ENCODE measurements around the gene GAL3ST1. TPM values are rescaled to one million over a fixed set of nuclear protein-coding genes. Genes with fewer than 3 reads are reported as not detected.

GAL3ST1 gene
- total RNA-seq, 1 donor from 2014 or later: not detected

DNA sequence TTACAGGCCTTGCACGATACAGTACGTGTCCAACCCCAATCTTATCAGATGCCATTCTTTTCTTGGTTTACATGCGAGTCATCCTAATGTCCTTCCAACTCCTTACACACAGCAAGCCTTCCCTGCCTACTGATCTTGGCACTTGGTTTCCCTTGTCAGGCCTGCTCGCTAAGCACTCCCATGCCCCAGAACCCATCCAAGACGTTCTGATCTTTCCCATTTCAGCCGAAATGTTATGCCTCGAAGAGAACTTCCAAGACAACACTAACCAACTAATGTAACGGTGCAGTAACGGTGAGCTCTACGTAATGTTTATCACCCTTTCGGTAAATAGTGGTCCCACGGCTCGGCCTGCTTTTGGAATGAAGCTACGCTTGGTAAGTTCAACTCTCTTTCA lies 16.7 kb upstream of the GAL3ST1 start:
- H3K27ac Mint-ChIP-seq: no peak overlapping the region
- DNase-seq (ENCODE audit: low spot score): no peak
- intact Hi-C loops (cut with micrococcal nuclease): loop anchor here (5.0 to 10.0 kb wide), 7 partner anchors 151 to 1161 kb away; partner anchors contain the start of genes CASTOR1, DEPDC5, MTMR3 and NF2
- H3K36me3 Mint-ChIP-seq (ENCODE audit: low read depth): peaks cover 10% of the 10 kb centered on the region
- H3K9me3 Mint-ChIP-seq: no peaks in the 10 kb centered on the region
- peaks cover 12% of the 10 kb centered on the region for H3K27me3 Mint-ChIP-seq (ENCODE audit: insufficient read depth)
- no peak overlapping the region for H3K4me3 Mint-ChIP-seq
- H3K4me1 Mint-ChIP-seq (ENCODE audit: low read depth): no peaks in the 10 kb centered on the region

DNA sequence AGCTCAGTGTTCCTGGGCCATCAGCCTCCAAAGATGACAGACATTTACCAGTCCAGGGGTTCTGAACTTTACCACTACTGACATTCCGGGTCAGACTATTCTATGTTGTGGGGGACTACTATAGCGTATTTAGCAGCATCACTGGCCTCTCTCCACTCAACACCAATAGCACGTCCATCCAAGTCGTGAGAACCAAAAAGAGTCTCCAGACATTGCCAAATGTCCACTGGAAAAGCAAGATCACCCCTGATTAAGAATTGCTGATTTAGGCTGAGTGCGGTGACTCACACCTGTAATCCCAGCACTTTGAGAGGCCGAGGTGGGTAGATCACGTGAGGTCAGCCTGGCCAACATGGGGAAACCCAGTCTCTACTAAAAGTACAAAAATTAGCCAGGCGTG lies 11.9 kb upstream of the GAL3ST1 start:
- intact Hi-C loops (cut with micrococcal nuclease): no loop called here
- DNase-seq (ENCODE audit: low spot score): no peak
- H3K27ac Mint-ChIP-seq: no peak overlapping the region
- no peaks in the 10 kb centered on the region for H3K27me3 Mint-ChIP-seq (ENCODE audit: insufficient read depth)
- no peaks in the 10 kb centered on the region for H3K4me1 Mint-ChIP-seq (ENCODE audit: low read depth)
- H3K9me3 Mint-ChIP-seq: no peaks in the 10 kb centered on the region
- H3K4me3 Mint-ChIP-seq: no peak overlapping the region
- peaks cover 35% of the 10 kb centered on the region for H3K36me3 Mint-ChIP-seq (ENCODE audit: low read depth)

- intact Hi-C loops (cut with micrococcal nuclease): no loop called here
- Mint-ChIP-seq H3K27ac (no peak overlapping the region), H3K4me1 (ENCODE audit: low read depth) (no peaks in the 10 kb centered on the region), H3K4me3 (no peak overlapping the region), H3K36me3 (ENCODE audit: low read depth) (peaks cover 47% of the 10 kb centered on the region), H3K27me3 (ENCODE audit: insufficient read depth) (no peaks in the 10 kb centered on the region), H3K9me3 (no peaks in the 10 kb centered on the region)
- no peak for DNase-seq (ENCODE audit: low spot score)
Observed at GRCh38 chr22:30584441-30584840, 10.0 kb upstream of the GAL3ST1 start.

DNA sequence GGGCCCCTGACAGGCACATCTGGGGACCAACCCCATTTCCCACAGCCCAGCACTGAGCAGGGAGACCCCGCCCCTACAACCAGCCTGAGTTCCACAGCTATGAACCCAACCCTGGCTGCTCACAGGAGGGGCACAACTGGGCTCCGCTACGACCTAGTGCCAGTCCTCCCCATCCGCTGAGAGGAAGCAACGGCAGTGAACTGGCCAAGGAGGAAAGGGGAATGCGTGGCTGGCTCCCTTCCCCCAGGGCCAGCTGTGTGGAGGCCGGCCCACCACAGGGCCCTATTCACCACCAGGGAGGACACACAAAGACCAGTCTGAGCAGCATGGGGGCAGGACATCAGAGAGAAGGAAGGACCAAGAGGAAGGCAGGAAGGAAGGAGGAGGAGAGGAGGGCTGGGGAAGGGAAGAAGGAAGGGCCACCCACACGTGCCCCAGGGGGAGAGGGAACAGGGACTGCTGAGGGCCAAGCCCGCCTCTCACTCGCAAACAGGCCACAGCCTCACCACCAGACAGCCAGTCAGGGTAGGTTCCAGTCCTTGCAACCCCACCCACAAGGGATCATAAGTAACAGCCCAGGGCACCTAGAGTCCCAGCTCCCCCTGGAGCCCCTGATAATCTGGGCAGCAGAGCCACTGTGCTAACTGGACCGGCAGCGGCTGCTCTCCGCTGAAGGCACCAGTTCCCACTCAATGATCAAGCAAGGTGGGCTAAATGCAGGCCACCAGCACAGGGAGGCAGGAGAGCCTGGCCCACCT lies 8.5 kb upstream of the GAL3ST1 start:
- H3K27ac Mint-ChIP-seq: no peak overlapping the region
- peaks cover 56% of the 10 kb centered on the region for H3K36me3 Mint-ChIP-seq (ENCODE audit: low read depth)
- H3K27me3 Mint-ChIP-seq (ENCODE audit: insufficient read depth): no peaks in the 10 kb centered on the region
- no peak for DNase-seq (ENCODE audit: low spot score)
- H3K4me1 Mint-ChIP-seq (ENCODE audit: low read depth): no peaks in the 10 kb centered on the region
- no peak overlapping the region for H3K4me3 Mint-ChIP-seq
- intact Hi-C loops (cut with micrococcal nuclease): no loop called here
- H3K9me3 Mint-ChIP-seq: no peaks in the 10 kb centered on the region

- Mint-ChIP-seq H3K4me3 (no peak overlapping the region), H3K36me3 (ENCODE audit: low read depth) (peaks cover 59% of the 10 kb centered on the region), H3K27ac (no peak overlapping the region), H3K27me3 (ENCODE audit: insufficient read depth) (no peaks in the 10 kb centered on the region), H3K4me1 (ENCODE audit: low read depth) (no peaks in the 10 kb centered on the region), H3K9me3 (no peaks in the 10 kb centered on the region)
- DNase-seq (ENCODE audit: low spot score): no peak
- intact Hi-C loops (cut with micrococcal nuclease): no loop called here
Observed at GRCh38 chr22:30582051-30582450, 7.6 kb upstream of the GAL3ST1 start.

DNA sequence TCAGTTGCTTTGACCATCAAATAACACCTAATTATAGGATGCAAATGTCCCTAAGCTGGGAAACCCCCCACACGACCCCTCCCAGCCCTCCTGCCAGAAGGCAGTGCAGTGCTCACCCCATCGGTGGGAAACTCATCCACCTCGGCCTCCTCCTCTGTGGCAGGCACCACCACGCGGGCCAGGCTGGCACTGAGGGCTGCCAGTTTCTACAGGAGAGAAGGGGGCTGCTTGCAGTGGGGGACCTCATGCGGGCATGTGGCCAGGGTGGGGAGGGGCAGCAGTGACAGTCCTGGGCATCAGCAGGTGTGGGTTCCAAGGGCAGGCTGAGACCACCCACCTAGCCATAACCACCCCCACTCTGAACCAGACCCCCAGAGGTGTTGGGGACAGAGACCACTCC lies 6.4 kb upstream of the GAL3ST1 start:
- peaks cover 58% of the 10 kb centered on the region for H3K36me3 Mint-ChIP-seq (ENCODE audit: low read depth)
- no peak overlapping the region for H3K27ac Mint-ChIP-seq

DNA sequence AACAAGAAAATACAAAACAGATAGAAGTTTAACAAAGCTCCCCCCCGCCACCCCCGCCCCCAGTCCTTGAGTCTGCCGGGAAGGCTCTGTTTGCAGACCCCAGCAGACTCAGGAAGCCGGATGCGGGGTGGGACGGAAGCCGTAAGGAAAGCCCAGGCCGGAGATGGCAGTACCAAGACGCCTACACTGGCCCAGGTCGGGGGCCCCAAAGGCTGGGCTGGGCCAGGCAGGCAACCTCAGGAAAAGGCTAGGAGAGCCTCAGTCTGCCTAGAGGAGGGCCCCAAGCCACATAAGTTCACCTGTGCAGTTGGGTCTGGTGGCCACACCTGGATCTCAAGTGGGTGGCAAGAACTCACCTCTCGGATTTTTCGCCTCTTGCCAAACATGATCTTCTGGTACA lies 4.0 kb upstream of the GAL3ST1 start:
- peaks cover 47% of the 10 kb centered on the region for H3K36me3 Mint-ChIP-seq (ENCODE audit: low read depth)
- no peak overlapping the region for H3K27ac Mint-ChIP-seq
- intact Hi-C loops (cut with micrococcal nuclease): no loop called here
- peaks cover 4% of the 10 kb centered on the region for H3K27me3 Mint-ChIP-seq (ENCODE audit: insufficient read depth)
- DNase-seq (ENCODE audit: low spot score): no peak
- no peaks in the 10 kb centered on the region for H3K4me1 Mint-ChIP-seq (ENCODE audit: low read depth)
- H3K9me3 Mint-ChIP-seq: no peaks in the 10 kb centered on the region
- no peak overlapping the region for H3K4me3 Mint-ChIP-seq

More for the DNA sequence above, 6.4 kb upstream of the GAL3ST1 start:
- Mint-ChIP-seq H3K27me3 (ENCODE audit: insufficient read depth) (no peaks in the 10 kb centered on the region), H3K4me1 (ENCODE audit: low read depth) (no peaks in the 10 kb centered on the region), H3K9me3 (no peaks in the 10 kb centered on the region), H3K4me3 (no peak overlapping the region)
- DNase-seq (ENCODE audit: low spot score): no peak
- intact Hi-C loops (cut with micrococcal nuclease): no loop called here

DNA sequence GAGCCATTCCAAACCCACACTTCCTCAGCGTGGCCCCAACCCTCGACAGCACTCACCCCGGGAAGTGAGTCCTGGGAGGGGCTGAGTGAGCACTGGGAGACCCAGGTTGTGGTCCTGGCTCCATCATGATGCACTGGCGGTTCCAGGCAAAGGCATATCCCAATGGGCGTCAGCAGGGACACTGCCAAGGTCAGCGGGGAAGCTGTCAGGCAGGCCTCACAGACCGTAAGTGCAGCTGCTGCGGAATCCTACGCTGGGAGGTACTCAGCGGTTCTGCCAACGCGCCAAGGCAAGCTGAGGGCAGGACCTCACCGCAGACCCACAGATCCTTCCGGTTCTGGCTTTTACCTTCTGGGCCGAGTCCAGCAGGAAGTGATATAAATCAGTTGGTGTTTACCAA lies 1.4 kb upstream of the GAL3ST1 start:
- intact Hi-C loops (cut with micrococcal nuclease): no loop called here
- no peaks in the 10 kb centered on the region for H3K4me1 Mint-ChIP-seq (ENCODE audit: low read depth)
- no peaks in the 10 kb centered on the region for H3K9me3 Mint-ChIP-seq
- peaks cover 4% of the 10 kb centered on the region for H3K27me3 Mint-ChIP-seq (ENCODE audit: insufficient read depth)
- no peak for DNase-seq (ENCODE audit: low spot score)
- no peak overlapping the region for H3K27ac Mint-ChIP-seq
- H3K36me3 Mint-ChIP-seq (ENCODE audit: low read depth): peaks cover 36% of the 10 kb centered on the region
- H3K4me3 Mint-ChIP-seq: no peak overlapping the region

- H3K27ac Mint-ChIP-seq: no peak overlapping the region
- H3K4me1 Mint-ChIP-seq (ENCODE audit: low read depth): no peaks in the 10 kb centered on the region
- no peak for DNase-seq (ENCODE audit: low spot score)
- H3K4me3 Mint-ChIP-seq: no peak overlapping the region
- intact Hi-C loops (cut with micrococcal nuclease): no loop called here
- no peaks in the 10 kb centered on the region for H3K9me3 Mint-ChIP-seq
- H3K36me3 Mint-ChIP-seq (ENCODE audit: low read depth): peaks cover 34% of the 10 kb centered on the region
- peaks cover 4% of the 10 kb centered on the region for H3K27me3 Mint-ChIP-seq (ENCODE audit: insufficient read depth)
Observed at GRCh38 chr22:30574997-30575671, 669 bp upstream of the GAL3ST1 start.

DNA sequence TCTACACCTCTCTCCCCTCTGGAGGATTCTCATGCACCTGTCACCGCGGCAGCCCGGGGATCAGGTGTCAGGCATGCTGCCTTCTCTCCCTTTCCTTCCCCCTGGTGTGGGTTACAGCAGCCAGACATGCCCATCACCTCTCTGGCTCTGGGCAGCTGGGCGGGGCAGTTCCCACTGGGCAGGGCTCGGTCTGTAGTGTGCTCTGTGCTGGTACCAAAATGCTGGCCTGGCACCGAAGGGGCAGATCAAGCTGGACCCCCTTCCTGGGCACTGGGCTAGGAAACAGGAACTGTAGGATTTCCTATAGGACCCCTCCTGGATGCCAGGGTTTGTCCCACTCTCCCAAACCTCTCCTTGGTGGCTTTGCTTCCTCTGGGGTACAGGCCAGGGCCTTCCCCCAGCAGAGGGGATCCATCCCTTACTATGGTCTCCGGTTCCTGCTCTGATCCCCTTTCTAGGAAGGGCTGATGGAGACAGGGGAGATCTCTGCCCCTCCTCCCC lies 821 bp downstream of the GAL3ST1 start:
- intact Hi-C loops (cut with micrococcal nuclease): no loop called here

DNA sequence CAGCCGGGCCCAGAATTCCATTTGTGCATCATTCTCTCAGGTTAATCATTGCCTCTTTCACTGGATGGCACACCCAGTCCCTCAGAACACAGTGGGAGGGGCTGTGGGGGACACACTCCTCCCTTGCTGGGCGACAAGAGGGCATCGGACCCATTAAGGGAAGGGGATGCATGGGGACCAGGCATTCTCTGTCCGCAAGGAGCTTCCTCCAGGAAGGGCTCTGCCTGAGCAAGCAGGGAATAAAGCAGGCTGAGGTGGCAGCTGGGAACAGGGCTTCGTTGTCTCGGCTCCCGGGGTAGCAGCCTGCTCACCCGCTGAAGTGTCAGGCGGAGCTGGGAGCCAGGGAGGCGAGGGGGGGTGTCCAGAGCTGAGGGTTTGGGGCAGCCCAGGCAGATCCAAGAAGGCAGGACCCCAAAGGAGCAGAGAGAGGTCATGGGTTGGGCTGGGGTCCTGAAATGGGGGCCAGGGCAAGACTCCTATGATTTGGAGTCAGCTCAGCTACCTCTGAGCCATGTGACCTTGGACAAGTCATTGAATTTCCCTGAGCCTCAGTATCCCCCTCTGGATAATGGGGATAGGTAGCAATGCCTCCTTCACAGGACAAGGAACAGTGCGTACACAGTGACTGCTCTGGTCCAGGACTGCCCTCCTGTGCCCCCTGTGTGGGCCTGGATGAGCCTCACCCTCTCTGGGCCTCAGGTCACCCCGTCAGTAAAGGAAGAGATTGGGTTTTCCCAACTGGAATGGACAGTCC lies 1.4 kb downstream of the GAL3ST1 start:
- H3K27ac Mint-ChIP-seq: no peak overlapping the region
- no peaks in the 10 kb centered on the region for H3K9me3 Mint-ChIP-seq
- H3K4me1 Mint-ChIP-seq (ENCODE audit: low read depth): no peaks in the 10 kb centered on the region
- H3K36me3 Mint-ChIP-seq (ENCODE audit: low read depth): peaks cover 18% of the 10 kb centered on the region
- no peak for DNase-seq (ENCODE audit: low spot score)
- H3K4me3 Mint-ChIP-seq: no peak overlapping the region
- peaks cover 4% of the 10 kb centered on the region for H3K27me3 Mint-ChIP-seq (ENCODE audit: insufficient read depth)
- intact Hi-C loops (cut with micrococcal nuclease): no loop called here

More for the DNA sequence above, 821 bp downstream of the GAL3ST1 start:
- Mint-ChIP-seq H3K4me3 (no peak overlapping the region), H3K4me1 (ENCODE audit: low read depth) (no peaks in the 10 kb centered on the region), H3K27me3 (ENCODE audit: insufficient read depth) (peaks cover 4% of the 10 kb centered on the region), H3K9me3 (no peaks in the 10 kb centered on the region), H3K36me3 (ENCODE audit: low read depth) (peaks cover 19% of the 10 kb centered on the region), H3K27ac (no peak overlapping the region)
- DNase-seq (ENCODE audit: low spot score): no peak

GRCh38 chr22:30572210-30572609 lies 2.3 kb downstream of the GAL3ST1 start:
- Mint-ChIP-seq H3K4me3 (no peak overlapping the region), H3K36me3 (ENCODE audit: low read depth) (peaks cover 12% of the 10 kb centered on the region), H3K27me3 (ENCODE audit: insufficient read depth) (peaks cover 6% of the 10 kb centered on the region), H3K4me1 (ENCODE audit: low read depth) (no peaks in the 10 kb centered on the region), H3K27ac (no peak overlapping the region), H3K9me3 (no peaks in the 10 kb centered on the region)
- intact Hi-C loops (cut with micrococcal nuclease): no loop called here
- DNase-seq (ENCODE audit: low spot score): no peak
